Activated CD4-positive, alpha-beta T cell treated with anti-CD3 and anti-CD28 coated beads for 36 hours (primary cell): ENCODE results near the gene PRR3. TPM values are rescaled to one million over a fixed set of nuclear protein-coding genes. Genes with fewer than 3 reads are reported as not detected.

Experiments used
- ATAC-seq: fragments of 200-7000 bp; cut with Tn5 transposase; one replicate; pipeline ENCODE4 v1.10.0; 2021; ENCODE audit warnings: mild to moderate bottlenecking, moderate library complexity
- CTCF ChIA-PET: fragments of 350-600 bp; sonication (Branson Sonifier 250); formaldehyde crosslinking; loops from one replicate; lab custom pipeline; 2021; ENCODE audit warnings: antibody characterized with exemption; lab: Charles Lee
- POLR2A ChIA-PET: fragments of 350-600 bp; sonication (Branson Sonifier 250); formaldehyde crosslinking; loops from one replicate; lab custom pipeline; 2021; ENCODE audit warnings: antibody characterized with exemption, inconsistent platforms; lab: Charles Lee
- DNase-seq: peaks from one replicate; pipeline ENCODE4 v3.0.0-alpha.2; 2020
- H3K27ac Mint-ChIP-seq: one replicate; pipeline ENCODE4 v1.8.0; 2021; ENCODE audit warnings: mixed read lengths
- H3K27me3 Mint-ChIP-seq: one replicate; pipeline ENCODE4 v1.8.0; 2021; ENCODE audit warnings: mixed read lengths
- H3K36me3 Mint-ChIP-seq: one replicate; pipeline ENCODE4 v1.8.0; 2021; ENCODE audit warnings: low read depth, mixed read lengths
- H3K4me1 Mint-ChIP-seq: one replicate; pipeline ENCODE4 v1.8.0; 2021; ENCODE audit warnings: mixed read lengths
- H3K4me3 Mint-ChIP-seq: one replicate; pipeline ENCODE4 v1.8.0; 2021; ENCODE audit warnings: mild to moderate bottlenecking, moderate library complexity, mixed read lengths
- H3K9me3 Mint-ChIP-seq: one replicate; pipeline ENCODE4 v1.8.0; 2021; ENCODE audit warnings: low read depth, mixed read lengths
- intact Hi-C, 2 experiments: fragments of 100-400 bp; cut with DNase I in 1 of 2; cut with micrococcal nuclease in 1 of 2; formaldehyde crosslinking; loops; one replicate each; pipeline versions ENCODE4 v1.14.2 to v1.15.1; 2022 to 2024; cut with DNase I, micrococcal nuclease
- total RNA-seq, 2 experiments: library from RNA; stranded (reverse); gene quantifications; one replicate each; pipeline ENCODE4 v1.2.3, GENCODE V29; 2021

Gene PRR3
- total RNA-seq, 2 experiments from 2014 or later, result 29.4 to 45.8 TPM

- ATAC-seq (no peak), DNase-seq (no peak)
- ChIA-PET CTCF (interaction anchor here (1.1 to 4.9 kb wide), 7 partner anchors 9 to 292 kb away, joined by 3 to 111 read pairs (median 19); no protein-coding TSS in a partner anchor), POLR2A (interaction anchor here (0.7 kb wide), 1 partner anchor 47 kb away, joined by 3 read pairs; no protein-coding TSS in a partner anchor)
- Mint-ChIP-seq H3K4me1 (peaks cover 58% of the 10 kb centered on the region), H3K36me3 (peaks cover 7% of the 10 kb centered on the region), H3K27me3 (no peaks in the 10 kb centered on the region), H3K4me3 (peak overlapping the region; percentile 63), H3K9me3 (no peaks in the 10 kb centered on the region), H3K27ac (peak overlapping the region; percentile 92)
- intact Hi-C loops, result loop anchor here in 1 of 2 experiments (2.0 kb wide), 1 partner anchor 51 kb away; no protein-coding TSS in a partner anchor
These were observed 23.4 kb upstream of the PRR3 start for GRCh38 chr6:30533460-30534294.

DNA sequence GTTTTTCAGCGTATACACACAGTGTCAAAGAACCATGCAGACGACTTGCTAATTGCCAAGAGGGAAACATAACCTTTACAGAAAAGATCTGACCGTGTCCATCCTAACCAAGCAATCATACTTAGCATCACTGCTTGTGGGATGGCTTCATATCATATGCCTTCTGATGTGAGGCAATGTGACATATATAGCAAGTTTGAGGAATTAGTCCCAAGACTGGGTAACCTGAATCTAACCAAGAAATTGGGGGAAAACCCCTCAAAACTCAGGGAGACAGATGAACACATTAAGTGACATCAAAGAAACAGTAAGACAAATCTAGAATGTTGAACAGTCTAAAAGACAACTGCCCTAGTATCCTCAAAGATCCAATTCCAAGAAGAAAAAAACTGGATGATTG is 19.2 kb upstream of the PRR3 start:
- no peaks in the 10 kb centered on the region for H3K9me3 Mint-ChIP-seq
- DNase-seq (no peak), ATAC-seq (no peak)
- H3K4me3 Mint-ChIP-seq, result no peak overlapping the region
- CTCF ChIA-PET, result interaction anchor here (1.6 to 15.2 kb wide), 4 partner anchors 27 to 55 kb away, joined by 6 to 386 read pairs (median 120); no protein-coding TSS in a partner anchor
- no peaks in the 10 kb centered on the region for H3K36me3 Mint-ChIP-seq
- H3K27ac Mint-ChIP-seq, result no peak overlapping the region
- no peaks in the 10 kb centered on the region for H3K27me3 Mint-ChIP-seq
- intact Hi-C loops, result loop anchor here in 1 of 2 experiments (1.0 kb wide), 1 partner anchor 10 kb away; no protein-coding TSS in a partner anchor
- H3K4me1 Mint-ChIP-seq, result peaks cover 35% of the 10 kb centered on the region
- POLR2A ChIA-PET, result no interaction called here

GRCh38 chr6:30541515-30542403 is 15.3 kb upstream of the PRR3 start:
- H3K4me1 Mint-ChIP-seq, result peaks cover 40% of the 10 kb centered on the region
- H3K9me3 Mint-ChIP-seq, result no peaks in the 10 kb centered on the region
- H3K27ac Mint-ChIP-seq, result peak overlapping the region; percentile 79
- CTCF ChIA-PET, result interaction anchor here (0.6 to 15.2 kb wide), 36 partner anchors 11 to 627 kb away, joined by 3 to 386 read pairs (median 6); partner anchors contain the start of genes ABCF1, GNL1 and PRR3
- intact Hi-C loops, result loop anchor here (1.0 to 2.0 kb wide), 3 partner anchors 25 to 545 kb away; no protein-coding TSS in a partner anchor
- no peaks in the 10 kb centered on the region for H3K27me3 Mint-ChIP-seq
- POLR2A ChIA-PET, result interaction anchor here (0.6 to 2.0 kb wide), 9 partner anchors 9 to 74 kb away, joined by 4 to 8 read pairs (median 7); no protein-coding TSS in a partner anchor
- peaks cover 13% of the 10 kb centered on the region for H3K36me3 Mint-ChIP-seq
- ATAC-seq (peak; percentile 76), DNase-seq (peak; percentile 90)
- peak overlapping the region; percentile 59 for H3K4me3 Mint-ChIP-seq

DNA sequence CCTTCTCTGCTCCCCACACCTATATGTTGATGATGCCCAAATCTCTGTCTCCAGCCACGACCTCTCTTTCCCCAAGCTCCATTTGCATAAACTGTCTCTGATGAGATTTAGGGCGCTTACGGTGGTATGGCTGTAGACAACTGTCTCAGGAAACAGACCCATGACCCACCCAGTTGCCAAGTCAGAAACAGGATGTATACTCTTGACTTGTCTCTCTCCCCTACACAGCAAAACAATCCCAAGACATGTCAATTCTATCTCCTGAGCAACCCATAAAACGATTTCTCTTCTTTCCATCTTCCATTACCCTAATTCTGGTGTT is 14.7 kb upstream of the PRR3 start:
- ATAC-seq, result peak; percentile 42
- Mint-ChIP-seq H3K4me3 (peak overlapping the region; percentile 59), H3K4me1 (peaks cover 40% of the 10 kb centered on the region), H3K27ac (peak overlapping the region; percentile 79), H3K9me3 (no peaks in the 10 kb centered on the region), H3K27me3 (no peaks in the 10 kb centered on the region), H3K36me3 (peaks cover 13% of the 10 kb centered on the region)
- intact Hi-C loops, result loop anchor here in 1 of 2 experiments (2.0 kb wide), 1 partner anchor 54 kb away; no protein-coding TSS in a partner anchor
- ChIA-PET CTCF (interaction anchor here (0.6 to 15.2 kb wide), 22 partner anchors 8 to 627 kb away, joined by 3 to 386 read pairs (median 12); partner anchors contain the start of genes ABCF1, GNL1 and PRR3), POLR2A (interaction anchor here (0.8 to 2.0 kb wide), 7 partner anchors 9 to 60 kb away, joined by 5 to 8 read pairs (median 7); no protein-coding TSS in a partner anchor)
- DNase-seq, result no peak

- Mint-ChIP-seq H3K36me3 (peaks cover 13% of the 10 kb centered on the region), H3K27me3 (no peaks in the 10 kb centered on the region), H3K27ac (peak overlapping the region; percentile 79), H3K9me3 (no peaks in the 10 kb centered on the region), H3K4me3 (peak overlapping the region; percentile 59), H3K4me1 (peaks cover 36% of the 10 kb centered on the region)
- DNase-seq (no peak), ATAC-seq (no peak)
- intact Hi-C loops, result loop anchor here in 1 of 2 experiments (2.0 kb wide), 1 partner anchor 54 kb away; no protein-coding TSS in a partner anchor
- POLR2A ChIA-PET, result interaction anchor here (1.3 to 2.0 kb wide), 4 partner anchors 12 to 61 kb away, joined by 5 to 8 read pairs (median 7); partner anchors contain the start of gene PRR3
- CTCF ChIA-PET, result interaction anchor here (0.6 to 15.2 kb wide), 21 partner anchors 8 to 340 kb away, joined by 3 to 386 read pairs (median 14); partner anchors contain the start of genes ABCF1, GNL1 and PRR3
These were observed 14.2 kb upstream of the PRR3 start for GRCh38 chr6:30542915-30543314.

DNA sequence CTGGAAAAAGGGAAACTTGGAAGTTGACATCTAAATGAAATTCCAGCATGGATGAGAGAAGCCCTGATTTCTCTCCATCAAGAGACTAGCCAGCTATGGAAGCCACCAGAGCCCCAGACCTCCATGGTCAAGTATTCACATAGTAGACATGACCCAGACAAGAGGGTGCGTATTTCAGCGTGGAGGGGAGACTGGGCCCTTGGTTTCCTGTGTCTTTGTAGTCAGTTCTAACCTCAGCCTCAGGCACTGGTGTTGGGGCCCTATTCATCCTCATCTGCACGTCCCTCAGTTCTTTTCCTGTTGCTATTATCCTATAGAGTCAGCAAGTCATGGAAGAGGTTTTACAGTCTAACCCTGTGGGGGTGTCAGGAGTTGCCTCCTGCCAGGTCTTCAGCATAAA is 13.3 kb upstream of the PRR3 start:
- CTCF ChIA-PET, result interaction anchor here (0.8 to 15.2 kb wide), 18 partner anchors 8 to 339 kb away, joined by 3 to 386 read pairs (median 13); partner anchors contain the start of genes ABCF1, DHX16, GNL1 and PRR3
- DNase-seq (peak; percentile 38), ATAC-seq (peak; percentile 31)
- intact Hi-C loops, result loop anchor here (1.0 to 2.0 kb wide), 4 partner anchors 12 to 61 kb away; partner anchors contain the start of gene GNL1 (in 1 of the 2)
- Mint-ChIP-seq H3K27ac (peak overlapping the region; percentile 35), H3K4me1 (peaks cover 33% of the 10 kb centered on the region), H3K4me3 (no peak overlapping the region), H3K9me3 (no peaks in the 10 kb centered on the region), H3K36me3 (peaks cover 20% of the 10 kb centered on the region), H3K27me3 (no peaks in the 10 kb centered on the region)
- POLR2A ChIA-PET, result interaction anchor here (1.3 kb wide), 1 partner anchor 13 kb away, joined by 5 read pairs; the partner anchor contains the start of gene PRR3

- H3K36me3 Mint-ChIP-seq, result peaks cover 26% of the 10 kb centered on the region
- DNase-seq (peak; percentile 38), ATAC-seq (peak; percentile 71)
- H3K27ac Mint-ChIP-seq, result peak overlapping the region; percentile 11
- peaks cover 33% of the 10 kb centered on the region for H3K4me1 Mint-ChIP-seq
- intact Hi-C loops, result loop anchor here (1.0 kb wide), 3 partner anchors 12 to 61 kb away; partner anchors contain the start of gene GNL1 (in 1 of the 2)
- H3K4me3 Mint-ChIP-seq, result no peak overlapping the region
- no peaks in the 10 kb centered on the region for H3K9me3 Mint-ChIP-seq
- POLR2A ChIA-PET, result interaction anchor here (0.6 to 3.1 kb wide), 7 partner anchors 11 to 104 kb away, joined by 3 to 9 read pairs (median 4); partner anchors contain the start of gene PRR3
- CTCF ChIA-PET, result interaction anchor here (0.5 to 15.2 kb wide), 32 partner anchors 9 to 1109 kb away, joined by 3 to 386 read pairs (median 5); partner anchors contain the start of genes ABCF1, DHX16, GNL1 and PRR3
- no peaks in the 10 kb centered on the region for H3K27me3 Mint-ChIP-seq
These were observed 12.3 kb upstream of the PRR3 start for GRCh38 chr6:30544666-30545272.

GRCh38 chr6:30547454-30547853 is 9.6 kb upstream of the PRR3 start:
- Mint-ChIP-seq H3K9me3 (no peaks in the 10 kb centered on the region), H3K27ac (no peak overlapping the region), H3K4me3 (no peak overlapping the region), H3K4me1 (peaks cover 23% of the 10 kb centered on the region), H3K36me3 (peaks cover 49% of the 10 kb centered on the region), H3K27me3 (no peaks in the 10 kb centered on the region)
- ChIA-PET CTCF (interaction anchor here (0.7 to 15.2 kb wide), 3 partner anchors 54 to 92 kb away, joined by 3 to 386 read pairs (median 152); no protein-coding TSS in a partner anchor), POLR2A (interaction anchor here (3.1 kb wide), 1 partner anchor 53 kb away, joined by 8 read pairs; no protein-coding TSS in a partner anchor)
- DNase-seq (no peak), ATAC-seq (no peak)
- intact Hi-C loops, result no loop called here

- ChIA-PET POLR2A (no interaction called here), CTCF (interaction anchor here (0.7 to 15.2 kb wide), 4 partner anchors 50 to 93 kb away, joined by 3 to 386 read pairs (median 78); no protein-coding TSS in a partner anchor)
- Mint-ChIP-seq H3K27me3 (no peaks in the 10 kb centered on the region), H3K36me3 (peaks cover 58% of the 10 kb centered on the region), H3K4me3 (no peak overlapping the region), H3K4me1 (peaks cover 14% of the 10 kb centered on the region), H3K9me3 (no peaks in the 10 kb centered on the region), H3K27ac (peak overlapping the region; percentile 68)
- DNase-seq (no peak), ATAC-seq (no peak)
- intact Hi-C loops, result loop anchor here in 1 of 2 experiments (1.0 kb wide), 1 partner anchor 10 kb away; no protein-coding TSS in a partner anchor
These were observed 8.7 kb upstream of the PRR3 start for GRCh38 chr6:30548375-30548774.
